H1 (cell line): ENCODE results near the gene CACNA1G.

Experiments
- CEBPB ChIP-seq: IDR thresholded peaks from 2 replicates; pipeline ENCODE4 v1.6.1; 2012; ENCODE audit warnings: low read depth, low read length
- GABPA ChIP-seq: IDR thresholded peaks from 2 replicates; pipeline ENCODE4 v1.6.1; 2011; ENCODE audit warnings: mild to moderate bottlenecking, low read length, moderate library complexity, borderline replicate concordance; ENCODE audit not compliant: insufficient read depth
- JUN ChIP-seq: IDR thresholded peaks from 2 replicates; pipeline ENCODE4 v1.6.1; 2011; ENCODE audit warnings: low read depth, mild to moderate bottlenecking, improper control_type of control experiment, low read length
- KDM5A ChIP-seq: fragments of 200-600 bp; IDR thresholded peaks from 2 replicates; pipeline ENCODE4 v1.7.1; 2012; ENCODE audit warnings: mild to moderate bottlenecking, low read length, inconsistent platforms, mixed read lengths
- MAFK ChIP-seq: IDR thresholded peaks from 2 replicates; pipeline ENCODE4 v1.6.1; 2012; ENCODE audit warnings: low read depth, mild to moderate bottlenecking, improper control_type of control experiment, low read length
- SIX5 ChIP-seq: IDR thresholded peaks from 2 replicates; pipeline ENCODE4 v1.6.1; 2011; ENCODE audit warnings: mild to moderate bottlenecking, low read depth, low read length
- SUZ12 ChIP-seq: fragments of 200-600 bp; sonication (generic); IDR thresholded peaks from 2 replicates; pipeline ENCODE4 v1.6.1; 2012; ENCODE audit warnings: mild to moderate bottlenecking, inconsistent platforms, low read length, moderate library complexity, mixed read lengths
- TF ChIP-seq, protein P1 (sequence below), 3 experiments: IDR thresholded peaks; 1 replicate in 2 of 3; 2 replicates in 1 of 3; pipeline versions ENCODE4 v1.5.1 to v1.6.1; 2011; ENCODE audit warnings: low read length in 3 of 3, mild to moderate bottlenecking in 3 of 3, inconsistent platforms in 2 of 3, low read depth in 1 of 3, moderate library complexity in 1 of 3; ENCODE audit not compliant: insufficient read depth in 1 of 3; ENCODE audit errors: control extremely low read depth in 1 of 3

DNA sequence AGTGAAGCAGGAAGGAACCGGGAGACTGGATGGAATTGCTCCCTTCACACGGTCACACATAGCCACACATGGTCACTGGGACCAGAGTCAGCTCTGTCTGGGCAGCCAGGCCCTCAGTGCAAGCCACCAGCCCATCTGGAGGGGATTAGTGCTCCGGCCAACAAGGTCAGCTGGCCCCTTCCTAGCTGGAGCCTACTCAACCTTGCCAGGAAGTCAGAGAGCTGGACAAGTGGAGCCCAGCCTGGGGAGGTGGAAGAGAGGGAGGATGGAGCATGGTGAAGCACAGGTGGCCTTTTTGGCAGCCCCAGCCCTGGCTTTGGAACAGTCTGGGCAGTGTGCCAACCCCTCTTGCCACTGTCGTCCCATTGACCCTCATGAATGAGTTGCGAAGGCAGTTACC, 3.7 kb upstream of the CACNA1G start:
- TF ChIP-seq SUZ12 = no peak
- no peak for TF ChIP-seq JUN
- TF ChIP-seq, protein P1, sequence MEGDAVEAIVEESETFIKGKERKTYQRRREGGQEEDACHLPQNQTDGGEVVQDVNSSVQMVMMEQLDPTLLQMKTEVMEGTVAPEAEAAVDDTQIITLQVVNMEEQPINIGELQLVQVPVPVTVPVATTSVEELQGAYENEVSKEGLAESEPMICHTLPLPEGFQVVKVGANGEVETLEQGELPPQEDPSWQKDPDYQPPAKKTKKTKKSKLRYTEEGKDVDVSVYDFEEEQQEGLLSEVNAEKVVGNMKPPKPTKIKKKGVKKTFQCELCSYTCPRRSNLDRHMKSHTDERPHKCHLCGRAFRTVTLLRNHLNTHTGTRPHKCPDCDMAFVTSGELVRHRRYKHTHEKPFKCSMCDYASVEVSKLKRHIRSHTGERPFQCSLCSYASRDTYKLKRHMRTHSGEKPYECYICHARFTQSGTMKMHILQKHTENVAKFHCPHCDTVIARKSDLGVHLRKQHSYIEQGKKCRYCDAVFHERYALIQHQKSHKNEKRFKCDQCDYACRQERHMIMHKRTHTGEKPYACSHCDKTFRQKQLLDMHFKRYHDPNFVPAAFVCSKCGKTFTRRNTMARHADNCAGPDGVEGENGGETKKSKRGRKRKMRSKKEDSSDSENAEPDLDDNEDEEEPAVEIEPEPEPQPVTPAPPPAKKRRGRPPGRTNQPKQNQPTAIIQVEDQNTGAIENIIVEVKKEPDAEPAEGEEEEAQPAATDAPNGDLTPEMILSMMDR (IDR thresholded peaks at IDR 0.05; ENCODE audit: control extremely low read depth in 1 of 3, insufficient read depth in 1 of 3, low read depth in 1 of 3, low read length in 3 of 3) = no peak
- TF ChIP-seq GABPA = no peak
- TF ChIP-seq MAFK = no peak
- TF ChIP-seq KDM5A = no peak
- no peak for TF ChIP-seq SIX5
- TF ChIP-seq CEBPB = no peak
